Prostate gland (tissue), 2 donors: ENCODE results near the gene DHODH.
"Not testable (repeated sequence)": the region's sequence is repeated elsewhere in the genome, so short reads cannot be mapped to it uniquely, and the experiment has no call there.

Experiments used
- CTCF ChIP-seq, 4 experiments: fragments of 200-600 bp in 2 of 4; fragments of 450-650 bp in 2 of 4; sonication (generic) in 2 of 4; IDR thresholded peaks; 1 replicate in 3 of 4; 2 replicates in 1 of 4; pipeline ENCODE4 v1.5.1; 2016 to 2019; ENCODE audit warnings: antibody characterized with exemption in 4 of 4, mild to moderate bottlenecking in 2 of 4, moderate library complexity in 2 of 4
- POLR2A ChIP-seq: fragments of 450-650 bp; IDR thresholded peaks from one replicate; pipeline ENCODE4 v1.6.1; 2016; ENCODE audit warnings: antibody characterized with exemption, mild to moderate bottlenecking
- POLR2AphosphoS5 ChIP-seq: sonication (generic); formaldehyde crosslinking; IDR thresholded peaks from one replicate; pipeline ENCODE4 v1.6.1; 2017; ENCODE audit warnings: antibody characterized with exemption

- TF ChIP-seq POLR2A; CTCF (IDR thresholded peaks at IDR 0.05); POLR2AphosphoS5: not testable (repeated sequence)
Observed at GRCh38 chr16:72054254-72054847, 45.8 kb downstream of the DHODH start, which contains the start of gene HP.
